Measurements from ENCODE around the gene CEP76. TPM values are rescaled to one million over a fixed set of nuclear protein-coding genes. Genes with fewer than 3 reads are reported as not detected.

The CEP76 gene
- total RNA-seq, 4 donors from 2014 or later: 5.4 to 9.1 (median 6.8) TPM

DNA sequence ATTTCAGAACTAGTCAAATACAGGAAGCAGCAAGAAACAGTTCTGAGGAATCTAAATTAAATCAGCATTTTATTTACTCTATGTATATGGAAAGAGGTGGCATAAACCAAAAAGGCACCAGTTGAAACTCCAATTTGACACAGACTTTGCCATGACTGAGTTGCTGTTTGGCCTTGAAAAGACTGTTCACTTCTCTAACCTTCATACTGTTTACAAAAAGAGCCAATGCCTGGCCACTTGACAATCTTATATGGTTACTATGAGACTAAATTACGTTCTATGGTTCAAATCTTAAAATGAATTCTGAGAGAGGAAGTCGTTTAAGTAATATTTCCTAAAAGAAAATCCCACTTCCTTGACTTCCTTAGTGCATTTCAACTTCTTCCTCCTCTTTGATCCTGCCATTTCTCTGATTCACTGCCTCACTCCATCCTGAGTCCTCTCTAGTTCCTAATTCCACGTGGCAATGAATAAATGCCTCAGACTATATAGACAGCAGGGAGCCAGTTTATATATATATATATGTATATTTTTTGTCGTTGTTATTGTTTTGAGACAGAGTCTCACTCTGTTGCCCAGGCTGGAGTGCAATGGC is 13.2 kb downstream of the CEP76 start:
- ATAC-seq (no peak), DNase-seq (no peak)
- TF ChIP-seq, protein P1, sequence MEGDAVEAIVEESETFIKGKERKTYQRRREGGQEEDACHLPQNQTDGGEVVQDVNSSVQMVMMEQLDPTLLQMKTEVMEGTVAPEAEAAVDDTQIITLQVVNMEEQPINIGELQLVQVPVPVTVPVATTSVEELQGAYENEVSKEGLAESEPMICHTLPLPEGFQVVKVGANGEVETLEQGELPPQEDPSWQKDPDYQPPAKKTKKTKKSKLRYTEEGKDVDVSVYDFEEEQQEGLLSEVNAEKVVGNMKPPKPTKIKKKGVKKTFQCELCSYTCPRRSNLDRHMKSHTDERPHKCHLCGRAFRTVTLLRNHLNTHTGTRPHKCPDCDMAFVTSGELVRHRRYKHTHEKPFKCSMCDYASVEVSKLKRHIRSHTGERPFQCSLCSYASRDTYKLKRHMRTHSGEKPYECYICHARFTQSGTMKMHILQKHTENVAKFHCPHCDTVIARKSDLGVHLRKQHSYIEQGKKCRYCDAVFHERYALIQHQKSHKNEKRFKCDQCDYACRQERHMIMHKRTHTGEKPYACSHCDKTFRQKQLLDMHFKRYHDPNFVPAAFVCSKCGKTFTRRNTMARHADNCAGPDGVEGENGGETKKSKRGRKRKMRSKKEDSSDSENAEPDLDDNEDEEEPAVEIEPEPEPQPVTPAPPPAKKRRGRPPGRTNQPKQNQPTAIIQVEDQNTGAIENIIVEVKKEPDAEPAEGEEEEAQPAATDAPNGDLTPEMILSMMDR (IDR thresholded peaks at IDR 0.05 in 4 of 5, conservative IDR thresholded peaks at IDR 0.05 in 1 of 5): no peak
- no peak for TF ChIP-seq POLR2A (IDR thresholded peaks at IDR 0.05)
- no peaks in the 10 kb centered on the region for H3K4me1 ChIP-seq
- H3K9me3 ChIP-seq: no peaks in the 10 kb centered on the region
- in situ Hi-C loops (cut with MboI; ENCODE audit: low sequenced_read_pairs in 4 of 4) (no loop called here), intact Hi-C loops (cut with DNase I; ENCODE audit: low total_unique reads) (no loop called here)
- H3K27me3 ChIP-seq: no peaks in the 10 kb centered on the region
- peaks cover 0 to 36% of the 10 kb centered on the region in 2 donors for H3K36me3 ChIP-seq
- no peak overlapping the region for H3K4me3 ChIP-seq
- H3K27ac ChIP-seq: no peak overlapping the region

- H3K27ac ChIP-seq: no peak overlapping the region
- no peaks in the 10 kb centered on the region for H3K4me1 ChIP-seq
- TF ChIP-seq POLR2A (IDR thresholded peaks at IDR 0.05): no peak
- TF ChIP-seq, protein P1 (IDR thresholded peaks at IDR 0.05 in 4 of 5, conservative IDR thresholded peaks at IDR 0.05 in 1 of 5): no peak
- no peak for ATAC-seq
- no peaks in the 10 kb centered on the region for H3K9me3 ChIP-seq
- intact Hi-C loops (cut with DNase I; ENCODE audit: low total_unique reads) (no loop called here), in situ Hi-C loops (cut with MboI; ENCODE audit: low sequenced_read_pairs in 4 of 4) (no loop called here)
- DNase-seq: no peak
- H3K36me3 ChIP-seq: peaks cover 0 to 26% of the 10 kb centered on the region in 2 donors
- no peaks in the 10 kb centered on the region for H3K27me3 ChIP-seq
- no peak overlapping the region for H3K4me3 ChIP-seq
These were observed 16.4 kb downstream of the CEP76 start for GRCh38 chr18:12686100-12686499.

GRCh38 chr18:12679183-12679786 is 23.2 kb downstream of the CEP76 start:
- peak overlapping the region in 2 of 4 donors; percentile 22 to 31 for H3K4me3 ChIP-seq
- DNase-seq (peak; percentile 30 to 40), ATAC-seq (peak; percentile 75 to 80)
- TF ChIP-seq, protein P1 (IDR thresholded peaks at IDR 0.05 in 4 of 5, conservative IDR thresholded peaks at IDR 0.05 in 1 of 5): no peak
- TF ChIP-seq POLR2A (IDR thresholded peaks at IDR 0.05): peak in 1 of 2 donors; percentile 45
- in situ Hi-C loops (cut with MboI; ENCODE audit: low sequenced_read_pairs in 4 of 4) (no loop called here), intact Hi-C loops (cut with DNase I; ENCODE audit: low total_unique reads) (no loop called here)
- no peaks in the 10 kb centered on the region for H3K27me3 ChIP-seq
- H3K36me3 ChIP-seq: peaks cover 0 to 19% of the 10 kb centered on the region in 2 donors
- H3K9me3 ChIP-seq: no peaks in the 10 kb centered on the region
- H3K27ac ChIP-seq: peak overlapping the region; percentile 59 to 73 (median 70)
- peaks cover 0 to 3% of the 10 kb centered on the region in 2 donors for H3K4me1 ChIP-seq

DNA sequence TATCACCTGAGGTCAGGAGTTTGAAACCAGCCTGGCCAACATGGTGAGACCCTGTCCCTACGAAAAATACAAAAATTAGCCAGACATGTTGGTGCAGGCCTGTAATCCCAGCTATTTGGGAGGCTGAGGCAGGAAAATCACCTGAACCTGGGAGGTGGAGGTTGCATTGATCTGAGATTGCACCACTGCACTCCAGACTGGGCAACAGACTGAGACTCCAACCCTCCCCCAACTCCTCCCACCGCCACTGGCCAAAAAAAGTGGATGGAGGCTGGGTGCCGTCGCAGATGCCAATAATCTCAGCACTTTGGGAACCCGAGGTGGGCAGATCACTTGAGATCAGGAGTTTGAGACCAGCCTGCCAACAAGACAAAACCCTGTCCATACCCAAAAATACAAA is 34.5 kb downstream of the CEP76 start:
- Histone ChIP-seq H3K36me3 (peaks cover 0 to 4% of the 10 kb centered on the region in 2 donors), H3K27ac (no peak overlapping the region), H3K9me3 (no peaks in the 10 kb centered on the region), H3K27me3 (no peaks in the 10 kb centered on the region), H3K4me1 (no peaks in the 10 kb centered on the region), H3K4me3 (no peak overlapping the region)
- no peak for ATAC-seq
- intact Hi-C loops (cut with DNase I; ENCODE audit: low total_unique reads): no loop called here
- TF ChIP-seq POLR2A (IDR thresholded peaks at IDR 0.05): no peak
- no peak for DNase-seq
- in situ Hi-C loops (cut with MboI; ENCODE audit: low sequenced_read_pairs in 4 of 4): loop anchor here in 1 of 4 donors (10.0 kb wide), 1 partner anchor 283 kb away; no protein-coding TSS in a partner anchor

DNA sequence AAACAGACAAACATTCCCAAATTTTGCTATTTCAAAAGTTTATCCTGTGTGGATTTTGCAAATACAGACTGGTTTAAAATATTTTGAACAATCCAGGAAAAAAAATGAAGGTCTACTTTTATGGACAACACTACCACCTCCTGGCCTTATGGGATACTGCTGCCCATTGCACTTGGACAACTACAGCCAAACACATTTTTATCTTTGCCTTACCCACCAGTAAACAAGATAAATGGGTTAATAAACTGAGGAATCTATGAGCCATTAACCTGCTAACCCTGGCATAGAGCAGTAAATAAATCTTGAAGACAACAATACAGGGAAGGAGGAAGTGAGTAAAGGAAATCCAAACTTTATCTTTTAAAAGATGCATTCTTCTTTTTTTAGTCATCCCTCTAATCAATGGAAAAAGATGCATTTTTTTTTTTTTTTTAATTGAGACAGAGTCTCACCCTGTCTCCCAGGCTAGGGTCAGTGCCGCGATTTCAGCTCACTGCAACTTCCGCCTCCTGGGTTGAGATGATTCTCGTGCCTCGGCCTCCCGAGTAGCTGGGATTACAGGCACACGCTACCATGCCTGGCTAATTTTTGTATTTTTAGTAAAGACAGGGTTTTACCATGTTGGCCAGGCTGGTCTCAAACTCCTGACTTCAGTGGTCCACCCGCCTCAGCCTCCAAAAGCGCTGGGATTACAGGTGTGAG is 42.5 kb downstream of the CEP76 start:
- Histone ChIP-seq H3K4me3 (no peak overlapping the region), H3K27ac (no peak overlapping the region), H3K4me1 (peaks cover 0 to 11% of the 10 kb centered on the region in 2 donors), H3K36me3 (no peaks in the 10 kb centered on the region), H3K27me3 (no peaks in the 10 kb centered on the region), H3K9me3 (no peaks in the 10 kb centered on the region)
- intact Hi-C loops (cut with DNase I; ENCODE audit: low total_unique reads): loop anchor here (2.0 to 5.0 kb wide), 5 partner anchors 119 to 388 kb away; partner anchors contain the start of genes AFG3L2, PTPN2 and SEH1L
- in situ Hi-C loops (cut with MboI; ENCODE audit: low sequenced_read_pairs in 4 of 4): loop anchor here (5.0 to 10.0 kb wide), 3 partner anchors 268 to 275 kb away; no protein-coding TSS in a partner anchor
- TF ChIP-seq POLR2A (IDR thresholded peaks at IDR 0.05): no peak
- TF ChIP-seq, protein P1 (IDR thresholded peaks at IDR 0.05 in 4 of 5, conservative IDR thresholded peaks at IDR 0.05 in 1 of 5): peak; percentile 76 to 90 (median 89)
- DNase-seq (no peak), ATAC-seq (no peak)
